Germinal center (tissue), 1 donor: ENCODE data around the gene TREX2.

ENCODE experiments used
- DNase-seq: peaks from one replicate; pipeline ENCODE4 v3.0.0; 2012; ENCODE audit warnings: mixed read lengths, low spot score

The TREX2 gene

GRCh38 chrX:153456161-153456560, 10.3 kb upstream of the TREX2 start:
- DNase-seq = no peak

- DNase-seq = no peak
Observed at GRCh38 chrX:153455571-153455970, 9.7 kb upstream of the TREX2 start.

DNA sequence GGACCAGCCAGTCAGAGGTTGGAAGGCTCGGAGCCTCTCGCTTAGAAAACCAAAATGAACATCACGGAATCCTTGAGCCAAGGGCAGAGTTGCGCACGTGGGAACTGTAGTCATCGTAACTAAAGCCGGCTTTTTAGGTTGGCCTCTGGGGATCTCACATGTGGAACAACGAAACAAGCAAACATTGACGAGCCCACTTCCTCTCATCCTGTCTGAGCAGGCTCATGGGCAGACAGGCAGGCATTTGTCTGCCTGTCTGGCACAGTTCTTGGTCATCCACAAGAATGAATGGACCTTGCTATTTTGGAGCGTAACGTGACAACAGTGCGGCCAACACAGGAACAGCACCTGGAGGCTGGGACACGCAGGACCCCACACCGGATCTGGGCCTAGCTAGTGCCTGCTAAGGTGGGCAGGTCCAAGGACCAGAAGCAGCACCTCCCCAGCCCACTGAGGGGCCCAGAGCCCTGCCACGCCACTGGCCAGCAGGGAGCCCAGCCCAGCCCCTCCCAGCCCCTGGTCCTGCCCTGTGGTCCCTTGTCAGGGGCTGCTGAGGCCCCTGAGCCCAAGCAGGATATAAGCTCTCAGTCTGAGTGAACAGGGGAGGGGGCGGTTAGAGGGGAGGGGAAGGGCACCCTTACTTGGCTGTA, 9.2 kb upstream of the TREX2 start:
- DNase-seq = no peak

DNA sequence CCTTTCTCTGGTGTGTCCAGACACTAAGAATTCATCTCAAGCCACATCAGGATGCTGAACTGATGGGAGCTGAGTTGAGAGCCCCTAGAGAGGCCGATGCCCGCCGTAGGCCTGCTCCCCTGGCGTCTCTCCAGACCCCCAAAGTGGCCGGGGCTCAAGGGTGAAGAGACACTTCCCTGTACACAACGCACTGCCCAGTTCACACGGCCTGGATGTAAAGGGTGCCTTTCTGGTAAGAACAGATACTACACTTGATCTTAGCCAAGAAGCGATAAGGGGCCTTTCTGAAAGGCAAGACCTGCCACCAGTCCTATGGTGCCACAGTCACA, 5.1 kb upstream of the TREX2 start:
- no peak for DNase-seq

- no peak for DNase-seq
Observed at GRCh38 chrX:153450114-153450948, 4.5 kb upstream of the TREX2 start.

DNA sequence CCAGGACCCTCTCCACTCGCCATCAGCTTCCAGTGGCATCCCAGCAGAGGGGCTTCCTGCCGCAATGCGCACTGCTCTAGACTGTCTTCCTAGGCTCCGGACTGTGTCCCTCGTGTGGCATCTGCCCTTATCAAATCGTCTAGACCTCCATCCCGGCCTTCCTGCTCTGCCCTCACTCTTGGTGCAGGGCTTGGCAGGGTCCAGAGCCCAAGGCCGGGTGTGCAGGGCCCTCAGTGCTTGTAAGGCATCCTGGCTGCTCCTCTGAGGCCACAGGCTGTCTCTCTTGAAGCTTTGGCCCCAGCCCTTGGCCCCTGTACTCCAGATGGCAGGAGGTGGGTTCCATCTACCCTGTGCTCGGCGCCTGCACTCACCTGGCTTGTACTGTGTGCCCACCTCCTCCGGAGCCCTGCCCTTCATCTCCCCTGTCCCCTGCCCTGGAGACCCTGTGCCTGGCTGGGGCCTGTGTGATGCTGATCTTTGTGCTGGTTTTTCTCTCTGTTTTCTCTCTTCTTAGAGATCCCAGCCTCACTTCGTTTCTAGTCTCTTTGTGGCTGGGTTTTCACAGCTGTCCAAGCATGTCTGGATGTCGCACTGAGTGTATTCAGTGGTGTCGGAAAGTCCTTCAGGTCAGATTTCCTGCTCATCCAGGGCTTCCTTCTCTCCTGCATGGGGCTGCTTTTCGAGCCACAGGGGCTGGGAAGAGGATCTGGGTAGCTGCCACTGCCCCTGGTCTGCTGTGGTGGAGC, 3.7 kb upstream of the TREX2 start:
- no peak for DNase-seq

DNA sequence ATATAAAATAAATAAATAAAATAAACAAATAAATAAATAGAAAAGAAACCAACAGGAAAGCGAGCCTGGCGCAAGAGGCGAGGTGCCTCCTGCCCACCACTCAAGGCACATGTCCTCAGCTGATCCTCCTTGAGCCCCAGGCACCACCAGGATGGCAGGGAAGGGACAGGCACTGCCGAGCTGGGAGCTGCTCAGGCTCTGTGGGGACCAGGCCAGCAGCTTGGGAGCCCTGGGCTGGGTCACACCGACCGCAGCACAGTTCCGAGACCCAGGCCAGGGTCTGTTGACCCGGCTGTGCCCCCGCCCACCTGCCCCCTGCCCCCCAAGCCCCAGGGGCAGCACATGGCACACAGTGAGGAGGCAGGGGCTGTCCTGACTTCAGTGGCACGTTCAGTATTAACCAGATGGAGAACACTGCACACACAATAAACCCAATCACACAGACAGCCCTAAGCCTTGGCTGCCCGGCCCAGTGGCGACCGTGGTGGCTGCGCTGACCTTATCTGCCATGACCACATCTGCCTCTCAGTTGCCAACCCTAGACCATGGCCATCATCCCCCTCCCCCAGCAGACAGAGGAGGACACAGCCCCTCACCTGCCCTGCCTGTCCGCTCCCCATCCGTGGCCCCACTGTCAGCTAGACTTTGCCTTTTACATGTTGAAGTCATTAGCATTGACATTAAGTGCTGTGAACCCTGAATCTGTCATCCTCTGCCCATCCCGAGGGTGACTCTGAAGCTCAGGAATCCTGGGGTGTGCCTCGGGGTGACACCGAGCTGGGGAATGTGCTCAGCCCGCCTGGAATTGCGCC, 2.9 kb upstream of the TREX2 start:
- no peak for DNase-seq

DNA sequence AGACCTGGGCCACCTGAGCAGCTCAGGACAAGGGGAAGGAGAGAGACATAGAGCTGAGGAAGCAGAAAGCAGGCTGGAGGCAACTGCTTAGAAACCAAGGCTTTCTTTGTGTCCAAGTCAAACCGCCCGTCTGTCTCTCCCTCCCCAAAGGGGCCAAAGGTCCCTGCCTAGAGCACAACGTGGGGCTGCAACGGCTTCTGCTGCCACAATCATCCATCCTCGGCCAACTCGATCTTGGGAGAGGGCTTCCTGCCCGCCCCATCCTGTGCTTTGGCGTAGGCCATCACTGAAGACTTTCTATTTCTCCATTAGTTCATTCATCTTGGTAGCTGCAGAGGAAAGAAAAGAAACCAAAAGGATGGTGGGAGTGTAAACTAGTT, 1.7 kb upstream of the TREX2 start:
- no peak for DNase-seq

DNA sequence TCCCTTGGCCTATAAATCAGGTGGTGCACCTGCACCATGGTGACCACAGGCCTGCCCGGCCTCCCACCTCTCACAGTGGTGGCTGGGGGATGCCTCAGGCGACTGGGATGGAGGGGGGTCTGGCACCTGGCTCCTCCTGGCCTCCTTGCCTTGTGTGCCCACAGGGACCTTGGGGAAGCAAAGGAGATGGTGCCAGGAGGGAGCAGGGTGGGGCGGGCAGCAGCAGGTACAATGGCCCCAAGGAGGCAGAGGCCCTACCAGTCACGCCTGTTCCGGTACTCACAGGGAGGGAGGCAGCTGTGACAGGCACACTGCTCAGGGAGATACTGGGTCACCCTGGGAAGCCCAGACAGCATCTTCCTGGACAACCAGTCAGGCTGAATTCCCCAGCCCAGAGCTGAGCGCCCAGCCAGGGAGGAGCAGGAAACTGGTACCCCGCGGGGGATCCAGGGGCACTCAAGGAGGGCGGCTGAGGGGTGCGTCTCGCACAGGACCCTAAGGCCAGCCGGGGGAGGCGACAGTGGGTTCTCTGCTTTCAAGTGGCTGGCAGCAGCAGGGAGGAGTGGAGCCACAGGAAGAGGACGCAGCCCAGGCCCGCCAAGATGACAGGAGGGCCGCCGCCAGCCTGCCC, 1.2 kb upstream of the TREX2 start:
- no peak for DNase-seq

DNA sequence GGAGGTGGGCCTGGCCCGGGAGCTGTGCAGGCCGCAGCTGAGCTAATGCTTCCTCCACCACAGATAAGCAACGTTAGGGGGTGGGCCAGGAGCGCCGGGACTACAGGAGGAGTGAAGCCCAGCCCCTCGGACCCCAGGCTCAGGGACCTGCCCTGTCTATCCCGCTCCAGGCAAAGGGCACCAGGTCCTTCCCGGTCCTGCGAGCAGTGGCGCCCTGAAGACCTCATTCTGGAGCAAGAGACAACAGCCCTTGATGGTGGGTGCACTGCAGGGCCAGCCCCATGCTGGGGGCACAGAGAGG, 730 bp upstream of the TREX2 start:
- no peak for DNase-seq

DNA sequence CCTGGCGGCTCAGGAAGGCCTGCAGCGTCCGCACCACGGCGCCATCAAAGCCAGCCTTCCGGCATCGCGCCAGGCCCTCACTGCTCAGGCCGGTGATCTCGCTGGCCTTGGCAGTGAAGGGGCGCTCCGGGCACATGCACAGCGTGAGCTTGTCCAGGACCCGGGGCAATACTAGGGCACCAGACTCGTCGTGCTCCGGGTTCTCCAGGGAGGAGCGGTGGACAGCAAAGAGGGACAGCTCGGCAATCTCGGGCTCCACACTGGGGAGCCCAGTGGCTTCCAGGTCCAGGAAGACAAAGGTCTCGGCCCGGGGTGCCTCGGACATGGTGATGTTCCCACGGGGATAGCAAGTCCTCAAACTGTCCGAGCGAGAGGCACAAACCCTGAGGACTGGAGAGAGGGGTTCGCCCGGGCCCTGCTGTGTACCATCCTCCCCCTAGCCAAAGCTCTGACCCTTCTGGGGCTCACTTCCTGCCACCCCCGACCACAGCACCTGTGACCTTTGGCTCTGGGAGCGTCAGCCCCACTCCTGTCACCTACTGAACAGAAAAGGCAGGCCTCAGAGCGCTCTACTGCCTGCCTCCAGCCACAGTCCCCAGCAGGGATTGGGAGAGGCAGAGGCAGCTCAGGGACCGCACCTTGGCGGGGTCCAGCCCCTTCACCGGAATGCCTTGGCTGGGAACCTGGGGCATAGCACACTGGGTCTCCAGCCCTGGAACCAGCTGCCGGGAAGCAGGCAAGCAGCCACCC, 575 bp downstream of the TREX2 start:
- no peak for DNase-seq

- no peak for DNase-seq
Observed at GRCh38 chrX:153444333-153445011, 1.4 kb downstream of the TREX2 start.

GRCh38 chrX:153443476-153444332, 2.2 kb downstream of the TREX2 start:
- DNase-seq = no peak

- DNase-seq = no peak
Observed at GRCh38 chrX:153442463-153442862, 3.4 kb downstream of the TREX2 start.

DNA sequence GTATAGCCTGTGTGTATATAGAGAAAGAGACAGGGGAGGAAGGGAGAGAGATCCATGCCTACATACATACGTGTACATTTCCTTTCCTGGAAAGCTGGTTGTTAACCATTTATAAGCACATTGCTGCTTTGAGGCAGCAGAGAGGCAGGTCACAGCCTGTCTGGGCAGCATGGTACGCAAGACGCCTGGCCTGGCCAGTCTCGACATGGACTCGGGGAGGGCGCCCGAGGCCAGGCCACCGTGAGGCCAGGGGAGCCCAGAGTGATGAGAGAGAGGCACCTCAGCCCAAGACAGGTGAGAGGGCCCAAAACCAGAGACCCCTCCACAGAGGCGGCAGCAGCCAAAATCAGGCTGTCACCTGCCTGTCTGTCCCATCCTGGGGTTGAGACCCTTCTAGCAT, 3.9 kb downstream of the TREX2 start:
- DNase-seq = no peak

- no peak for DNase-seq
Observed at GRCh38 chrX:153441296-153441695, 4.6 kb downstream of the TREX2 start.

- no peak for DNase-seq
Observed at GRCh38 chrX:153440556-153441135, 5.2 kb downstream of the TREX2 start.

DNA sequence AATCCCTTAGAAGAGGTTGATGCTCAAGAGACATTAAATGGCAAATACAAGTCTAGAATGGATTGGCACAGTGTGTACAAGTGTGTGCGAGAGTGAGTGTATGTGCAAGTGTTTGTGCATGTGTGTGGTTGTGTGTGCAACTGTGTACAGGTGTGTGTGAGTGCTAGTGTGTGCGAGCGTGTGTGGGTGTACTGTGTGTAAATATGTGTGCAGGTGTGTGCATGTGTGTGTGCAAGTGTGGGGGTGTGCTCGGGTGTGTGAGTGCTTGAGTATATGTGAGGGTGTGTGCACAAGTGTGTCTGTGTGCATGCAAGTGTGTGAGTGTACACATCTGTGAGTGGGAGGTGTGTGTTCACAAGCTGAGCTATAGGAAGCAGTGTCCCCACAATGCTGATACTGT, 5.9 kb downstream of the TREX2 start:
- no peak for DNase-seq

DNA sequence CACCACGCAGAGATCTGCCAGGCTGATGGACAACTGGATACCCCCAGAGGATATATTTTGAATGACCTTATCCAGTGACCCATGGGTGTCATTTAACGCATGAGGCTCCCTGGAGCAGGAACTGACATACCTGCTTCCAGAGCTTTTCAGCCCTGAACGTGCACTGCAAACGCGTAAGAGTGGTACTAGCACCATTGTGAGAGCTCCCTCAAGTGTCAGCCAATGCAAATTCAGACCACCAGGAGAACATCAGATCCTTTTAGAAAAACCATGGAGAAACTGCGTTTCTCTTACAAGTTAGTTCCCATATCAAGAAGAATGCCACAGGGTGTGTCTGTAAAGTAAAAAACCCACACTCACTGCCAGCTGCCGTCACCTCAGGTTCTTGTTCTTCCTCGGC, 7.3 kb downstream of the TREX2 start:
- DNase-seq = no peak
